Stimulated activated effector memory CD8-positive, alpha-beta T cell treated with anti-CD3 and anti-CD28 coated beads, Interleukin-12 subunit alpha, Interleukin-12 subunit beta, amount 100 ng/mL, for 72 hours (primary cell): Measurements from ENCODE around the gene UMODL1.
A peak's percentile ranks its signal among the peaks of the same experiment; 100 is the strongest.

Experiments
- ATAC-seq: fragments of 150-1000 bp; cut with Tn5 transposase; 2 replicates; pipeline ENCODE4 v1.10.0; 2021
- DNase-seq, 2 donors: peaks; one replicate each; pipeline ENCODE4 v3.0.0; 2021 to 2022; ENCODE audit warnings: low spot score in 2 of 2
- H3K27ac Mint-ChIP-seq: one replicate; pipeline ENCODE4 v1.8.0; 2022; ENCODE audit warnings: mild to moderate bottlenecking, mixed read lengths
- H3K36me3 Mint-ChIP-seq: one replicate; pipeline ENCODE4 v1.8.0; 2022; ENCODE audit warnings: mild to moderate bottlenecking, mixed read lengths
- H3K4me1 Mint-ChIP-seq: one replicate; pipeline ENCODE4 v1.8.0; 2022; ENCODE audit warnings: mixed read lengths
- H3K4me3 Mint-ChIP-seq: one replicate; pipeline ENCODE4 v1.8.0; 2022; ENCODE audit warnings: mild to moderate bottlenecking, mixed read lengths
- H3K9me3 Mint-ChIP-seq: one replicate; pipeline ENCODE4 v1.8.0; 2022; ENCODE audit warnings: mixed read lengths

Gene UMODL1

GRCh38 chr21:42044871-42045495 lies 26.1 kb upstream of the UMODL1 start:
- no peak for ATAC-seq
- Mint-ChIP-seq H3K4me1 (no peaks in the 10 kb centered on the region), H3K27ac (no peak overlapping the region), H3K36me3 (no peaks in the 10 kb centered on the region), H3K4me3 (no peak overlapping the region), H3K9me3 (no peaks in the 10 kb centered on the region)
- DNase-seq = no peak

- H3K4me1 Mint-ChIP-seq = no peaks in the 10 kb centered on the region
- DNase-seq = no peak
- H3K36me3 Mint-ChIP-seq = no peaks in the 10 kb centered on the region
- H3K4me3 Mint-ChIP-seq = no peak overlapping the region
- ATAC-seq = peak; percentile 40
- no peaks in the 10 kb centered on the region for H3K9me3 Mint-ChIP-seq
- no peak overlapping the region for H3K27ac Mint-ChIP-seq
Measured at GRCh38 chr21:42047821-42048613, 23.1 kb upstream of the UMODL1 start.

GRCh38 chr21:42048870-42049577 lies 22.1 kb upstream of the UMODL1 start:
- Mint-ChIP-seq H3K9me3 (no peaks in the 10 kb centered on the region), H3K4me3 (no peak overlapping the region), H3K27ac (no peak overlapping the region), H3K36me3 (no peaks in the 10 kb centered on the region), H3K4me1 (no peaks in the 10 kb centered on the region)
- DNase-seq (no peak), ATAC-seq (no peak)

- peak; percentile 26 for ATAC-seq
- Mint-ChIP-seq H3K36me3 (no peaks in the 10 kb centered on the region), H3K9me3 (no peaks in the 10 kb centered on the region), H3K27ac (no peak overlapping the region), H3K4me1 (no peaks in the 10 kb centered on the region), H3K4me3 (no peak overlapping the region)
- no peak for DNase-seq
Measured at GRCh38 chr21:42049578-42050430, 21.3 kb upstream of the UMODL1 start.

GRCh38 chr21:42051788-42052187 lies 19.3 kb upstream of the UMODL1 start:
- DNase-seq (no peak), ATAC-seq (no peak)
- no peaks in the 10 kb centered on the region for H3K4me1 Mint-ChIP-seq
- H3K4me3 Mint-ChIP-seq = no peak overlapping the region
- no peak overlapping the region for H3K27ac Mint-ChIP-seq
- no peaks in the 10 kb centered on the region for H3K9me3 Mint-ChIP-seq
- no peaks in the 10 kb centered on the region for H3K36me3 Mint-ChIP-seq

- DNase-seq (no peak), ATAC-seq (no peak)
- no peak overlapping the region for H3K27ac Mint-ChIP-seq
- H3K4me3 Mint-ChIP-seq = no peak overlapping the region
- no peaks in the 10 kb centered on the region for H3K4me1 Mint-ChIP-seq
- no peaks in the 10 kb centered on the region for H3K9me3 Mint-ChIP-seq
- H3K36me3 Mint-ChIP-seq = no peaks in the 10 kb centered on the region
Measured at GRCh38 chr21:42055425-42055824, 15.7 kb upstream of the UMODL1 start.

- ATAC-seq (no peak), DNase-seq (no peak)
- H3K4me3 Mint-ChIP-seq = no peak overlapping the region
- H3K36me3 Mint-ChIP-seq = no peaks in the 10 kb centered on the region
- no peaks in the 10 kb centered on the region for H3K9me3 Mint-ChIP-seq
- H3K27ac Mint-ChIP-seq = no peak overlapping the region
- peaks cover 7% of the 10 kb centered on the region for H3K4me1 Mint-ChIP-seq
Measured at GRCh38 chr21:42056468-42056867, 14.6 kb upstream of the UMODL1 start.

GRCh38 chr21:42056996-42057689 lies 14.0 kb upstream of the UMODL1 start:
- Mint-ChIP-seq H3K4me3 (no peak overlapping the region), H3K36me3 (no peaks in the 10 kb centered on the region), H3K4me1 (peaks cover 13% of the 10 kb centered on the region), H3K27ac (no peak overlapping the region), H3K9me3 (no peaks in the 10 kb centered on the region)
- DNase-seq (no peak), ATAC-seq (no peak)

GRCh38 chr21:42057851-42058437 lies 13.2 kb upstream of the UMODL1 start:
- DNase-seq = no peak
- Mint-ChIP-seq H3K36me3 (no peaks in the 10 kb centered on the region), H3K27ac (no peak overlapping the region), H3K9me3 (no peaks in the 10 kb centered on the region), H3K4me1 (peaks cover 21% of the 10 kb centered on the region), H3K4me3 (no peak overlapping the region)
- no peak for ATAC-seq

- Mint-ChIP-seq H3K4me1 (peaks cover 29% of the 10 kb centered on the region), H3K36me3 (no peaks in the 10 kb centered on the region), H3K9me3 (no peaks in the 10 kb centered on the region), H3K4me3 (no peak overlapping the region), H3K27ac (no peak overlapping the region)
- ATAC-seq (no peak), DNase-seq (no peak)
Measured at GRCh38 chr21:42058631-42059111, 12.4 kb upstream of the UMODL1 start.

- DNase-seq = no peak
- no peak for ATAC-seq
- Mint-ChIP-seq H3K36me3 (no peaks in the 10 kb centered on the region), H3K4me1 (peaks cover 33% of the 10 kb centered on the region), H3K4me3 (no peak overlapping the region), H3K27ac (no peak overlapping the region), H3K9me3 (no peaks in the 10 kb centered on the region)
Measured at GRCh38 chr21:42059141-42059540, 12.0 kb upstream of the UMODL1 start.

GRCh38 chr21:42059721-42060120 lies 11.4 kb upstream of the UMODL1 start:
- Mint-ChIP-seq H3K4me1 (peaks cover 38% of the 10 kb centered on the region), H3K9me3 (no peaks in the 10 kb centered on the region), H3K27ac (no peak overlapping the region), H3K36me3 (no peaks in the 10 kb centered on the region), H3K4me3 (no peak overlapping the region)
- DNase-seq (no peak), ATAC-seq (no peak)

GRCh38 chr21:42060166-42060565 lies 11.0 kb upstream of the UMODL1 start:
- H3K27ac Mint-ChIP-seq = no peak overlapping the region
- peaks cover 38% of the 10 kb centered on the region for H3K4me1 Mint-ChIP-seq
- no peak overlapping the region for H3K4me3 Mint-ChIP-seq
- H3K9me3 Mint-ChIP-seq = no peaks in the 10 kb centered on the region
- no peak for DNase-seq
- no peak for ATAC-seq
- no peaks in the 10 kb centered on the region for H3K36me3 Mint-ChIP-seq

GRCh38 chr21:42061195-42061985 lies 9.7 kb upstream of the UMODL1 start:
- peak overlapping the region; percentile 68 for H3K4me3 Mint-ChIP-seq
- ATAC-seq (no peak), DNase-seq (no peak)
- no peaks in the 10 kb centered on the region for H3K36me3 Mint-ChIP-seq
- no peaks in the 10 kb centered on the region for H3K9me3 Mint-ChIP-seq
- peak overlapping the region; percentile 64 for H3K27ac Mint-ChIP-seq
- H3K4me1 Mint-ChIP-seq = peaks cover 38% of the 10 kb centered on the region
